Stomach (tissue), 9 donors: ENCODE measurements around the gene NT5C1A. TPM values are rescaled to one million over a fixed set of nuclear protein-coding genes. Genes with fewer than 3 reads are reported as not detected.

Experiments used
- DNase-seq, 2 donors: peaks; one replicate each; pipeline versions ENCODE4 v3.0.0 to v3.0.0-alpha.2; 2013 to 2019
- H3K27ac ChIP-seq, 5 donors: fragments of 200-600 bp in 4 of 5; sonication (generic) in 4 of 5; one replicate each; pipeline ENCODE4 v1.5.1; 2013 to 2019; ENCODE audit warnings: mild to moderate bottlenecking in 1 of 5, moderate library complexity in 1 of 5
- H3K27me3 ChIP-seq, 3 donors: fragments of 200-600 bp; sonication (generic); one replicate each; pipeline ENCODE4 v1.5.1; 2017 to 2019; ENCODE audit warnings: mixed run types in 1 of 3
- H3K36me3 ChIP-seq, 4 donors: fragments of 200-600 bp; sonication (generic); 1 replicate in 3 of 4; 2 replicates in 1 of 4; pipeline ENCODE4 v1.5.1; 2016 to 2019
- H3K4me1 ChIP-seq, 4 donors: fragments of 200-600 bp; sonication (generic); one replicate each; pipeline ENCODE4 v1.5.1; 2016 to 2019
- H3K4me3 ChIP-seq, 4 donors: fragments of 200-600 bp; sonication (generic) in 3 of 4; one replicate each; pipeline ENCODE4 v1.5.1; 2016 to 2019; ENCODE audit warnings: mild to moderate bottlenecking in 1 of 4
- H3K9me3 ChIP-seq, 4 donors: fragments of 200-600 bp; sonication (generic); one replicate each; pipeline ENCODE4 v1.5.1; 2016 to 2019
- CTCF ChIP-seq, 7 experiments: fragments of 450-650 bp in 4 of 7; fragments of 200-600 bp in 3 of 7; sonication (generic) in 3 of 7; IDR thresholded peaks; one replicate each; pipeline ENCODE4 v1.5.1; 2016 to 2019; ENCODE audit warnings: antibody characterized with exemption in 7 of 7, control low read depth in 2 of 7, mild to moderate bottlenecking in 1 of 7
- EP300 ChIP-seq: sonication (generic); formaldehyde crosslinking; IDR thresholded peaks from one replicate; pipeline ENCODE4 v1.6.1; 2017; ENCODE audit warnings: antibody characterized with exemption
- POLR2A ChIP-seq, 4 donors: fragments of 450-650 bp; IDR thresholded peaks; one replicate each; pipeline ENCODE4 v1.6.1; 2016; ENCODE audit warnings: antibody characterized with exemption in 4 of 4, control low read depth in 2 of 4, mild to moderate bottlenecking in 1 of 4, moderate library complexity in 1 of 4
- POLR2AphosphoS5 ChIP-seq, 3 donors: sonication (generic); formaldehyde crosslinking; IDR thresholded peaks; one replicate each; pipeline ENCODE4 v1.6.1; 2016; ENCODE audit warnings: antibody characterized with exemption in 3 of 3
- WGBS, 5 donors: extraction: QIAGEN DNeasy Blood & Tissue Kit in 3 of 5; methylation state at CpG; one replicate each; pipeline versions ENCODE4 v1.1.5 to v1.1.7; 2013 to 2018; 5-methylcytosine and 5-hydroxymethylcytosine counted together
- intact Hi-C: fragments of 100-400 bp; cut with DNase I; formaldehyde crosslinking; loops from one replicate; pipeline ENCODE4 v1.15.1; 2023; ENCODE audit warnings: low total_unique reads
- polyA plus RNA-seq, 3 donors: library from polyadenylated mRNA; stranded (reverse); fragments of 200-250 nt; gene quantifications; one replicate each; pipeline ENCODE4 v1.2.3, GENCODE V29; 2013
- total RNA-seq, 5 donors: library from RNA; depleted of rRNA; stranded (reverse); fragments of >200 nt; gene quantifications; one replicate each; pipeline versions ENCODE4 v1.1.0 to v1.2.3, GENCODE V29; 2014 to 2016
- donor health status: healthy with polysubstance abuse.
- donor health status: Bipolar disorder and iron deficiency.
- donor health status: healthy.

NT5C1A gene
- total and polyA plus RNA-seq, 8 donors, result 0.76 to 0.92 TPM; not detected in 6

- Histone ChIP-seq H3K9me3 (no peaks in the 10 kb centered on the region), H3K4me3 (no peak overlapping the region), H3K36me3 (no peaks in the 10 kb centered on the region), H3K27me3 (peaks cover 0 to 15% (median 0%) of the 10 kb centered on the region in 3 donors), H3K27ac (no peak overlapping the region), H3K4me1 (peaks cover 0 to 20% (median 12%) of the 10 kb centered on the region in 4 donors)
- intact Hi-C loops, result loop anchor here (5.0 kb wide), 1 partner anchor 42 kb away; no protein-coding TSS in a partner anchor
- WGBS, 5 donors, result 82 to 97% (median 84%) methylated on average over 2 of the region's 2 CpGs
- TF ChIP-seq CTCF (IDR thresholded peaks at IDR 0.05), result no peak
- no peak for TF ChIP-seq POLR2AphosphoS5 (IDR thresholded peaks at IDR 0.05)
- no peak for TF ChIP-seq POLR2A (IDR thresholded peaks at IDR 0.05)
- no peak for TF ChIP-seq EP300
- DNase-seq, result no peak
Measured at GRCh38 chr1:39649636-39650185, 22.2 kb downstream of the NT5C1A start.

GRCh38 chr1:39648496-39648895 lies 23.4 kb downstream of the NT5C1A start:
- peaks cover 0 to 16% (median 10%) of the 10 kb centered on the region in 4 donors for H3K4me1 ChIP-seq
- H3K27ac ChIP-seq, result no peak overlapping the region
- intact Hi-C loops, result no loop called here
- peaks cover 0 to 8% (median 0%) of the 10 kb centered on the region in 3 donors for H3K27me3 ChIP-seq
- DNase-seq, result no peak
- H3K36me3 ChIP-seq, result no peaks in the 10 kb centered on the region
- TF ChIP-seq POLR2AphosphoS5 (IDR thresholded peaks at IDR 0.05) (no peak), CTCF (IDR thresholded peaks at IDR 0.05) (no peak), EP300 (no peak), POLR2A (IDR thresholded peaks at IDR 0.05) (no peak)
- no peaks in the 10 kb centered on the region for H3K9me3 ChIP-seq
- no peak overlapping the region for H3K4me3 ChIP-seq
- WGBS, 5 donors, result 62 to 75% (median 63%) methylated on average over 2 of the region's 2 CpGs

GRCh38 chr1:39647247-39647646 lies 24.7 kb downstream of the NT5C1A start:
- WGBS, 5 donors, result 68 to 83% (median 71%) methylated on average over 3 of the region's 3 CpGs
- Histone ChIP-seq H3K27ac (peak overlapping the region in 4 of 5 donors; percentile 23 to 66 (median 40)), H3K4me1 (peaks cover 0 to 13% (median 7%) of the 10 kb centered on the region in 4 donors), H3K4me3 (no peak overlapping the region), H3K36me3 (no peaks in the 10 kb centered on the region), H3K27me3 (peaks cover 0 to 8% (median 0%) of the 10 kb centered on the region in 3 donors), H3K9me3 (no peaks in the 10 kb centered on the region)
- DNase-seq, result no peak
- TF ChIP-seq EP300 (no peak), CTCF (IDR thresholded peaks at IDR 0.05) (no peak), POLR2AphosphoS5 (IDR thresholded peaks at IDR 0.05) (no peak), POLR2A (IDR thresholded peaks at IDR 0.05) (no peak)
- intact Hi-C loops, result no loop called here

GRCh38 chr1:39646232-39647081 lies 25.4 kb downstream of the NT5C1A start:
- H3K36me3 ChIP-seq, result no peaks in the 10 kb centered on the region
- DNase-seq, result peak in 1 of 2 donors; percentile 91
- intact Hi-C loops, result no loop called here
- TF ChIP-seq POLR2AphosphoS5 (IDR thresholded peaks at IDR 0.05) (peak in 1 of 3 donors; percentile 55), EP300 (no peak)
- WGBS, 5 donors, result 44 to 64% (median 57%) methylated on average over 8 to 12 of the region's 12 CpGs
- H3K4me1 ChIP-seq, result peaks cover 0 to 13% (median 7%) of the 10 kb centered on the region in 4 donors
- peaks cover 0 to 8% (median 0%) of the 10 kb centered on the region in 3 donors for H3K27me3 ChIP-seq
- peak overlapping the region; percentile 19 to 66 (median 28) for H3K27ac ChIP-seq
- no peak overlapping the region for H3K4me3 ChIP-seq
- H3K9me3 ChIP-seq, result no peaks in the 10 kb centered on the region
